ENCODE data around the gene NAALADL2. TPM values are rescaled to one million over a fixed set of nuclear protein-coding genes. Genes with fewer than 3 reads are reported as not detected.

Gene NAALADL2
- total RNA-seq, 1 donor from 2014 or later, result 12.5 TPM

- TF ChIP-seq POLR2A (IDR thresholded peaks at IDR 0.05), result no peak
- TF ChIP-seq CTCF (IDR thresholded peaks at IDR 0.05), result no peak
- TF ChIP-seq POLR2AphosphoS5 (IDR thresholded peaks at IDR 0.05; ENCODE audit: insufficient read depth in 1 of 2, low read depth in 1 of 2), result no peak
- H3K4me3 ChIP-seq, result no peak overlapping the region
- H3K27me3 ChIP-seq, result no peaks in the 10 kb centered on the region
- intact Hi-C loops (cut with DNase I), result no loop called here
- H3K4me1 ChIP-seq, result no peaks in the 10 kb centered on the region
- no peaks in the 10 kb centered on the region for H3K9me3 ChIP-seq
- H3K27ac ChIP-seq, result no peak overlapping the region
- no peak for DNase-seq (ENCODE audit: extremely low spot score in 2 of 2)
- no peaks in the 10 kb centered on the region for H3K36me3 ChIP-seq
These were observed 387.1 kb downstream of the NAALADL2 start for GRCh38 chr3:175246234-175246633.

GRCh38 chr3:175246766-175247165 lies 387.6 kb downstream of the NAALADL2 start:
- Histone ChIP-seq H3K27me3 (no peaks in the 10 kb centered on the region), H3K9me3 (no peaks in the 10 kb centered on the region), H3K36me3 (no peaks in the 10 kb centered on the region), H3K27ac (no peak overlapping the region), H3K4me3 (no peak overlapping the region), H3K4me1 (no peaks in the 10 kb centered on the region)
- no peak for TF ChIP-seq POLR2A (IDR thresholded peaks at IDR 0.05)
- DNase-seq (ENCODE audit: extremely low spot score in 2 of 2), result no peak
- intact Hi-C loops (cut with DNase I), result no loop called here

- H3K4me3 ChIP-seq, result no peak overlapping the region
- no peaks in the 10 kb centered on the region for H3K4me1 ChIP-seq
- no peaks in the 10 kb centered on the region for H3K9me3 ChIP-seq
- intact Hi-C loops (cut with DNase I), result no loop called here
- DNase-seq (ENCODE audit: extremely low spot score in 2 of 2), result no peak
- no peaks in the 10 kb centered on the region for H3K36me3 ChIP-seq
- H3K27ac ChIP-seq, result no peak overlapping the region
- no peak for TF ChIP-seq POLR2AphosphoS5 (IDR thresholded peaks at IDR 0.05; ENCODE audit: insufficient read depth in 1 of 2, low read depth in 1 of 2)
- TF ChIP-seq CTCF (IDR thresholded peaks at IDR 0.05), result no peak
- no peak for TF ChIP-seq POLR2A (IDR thresholded peaks at IDR 0.05)
- no peaks in the 10 kb centered on the region for H3K27me3 ChIP-seq
These were observed 388.5 kb downstream of the NAALADL2 start for GRCh38 chr3:175247629-175248028.

GRCh38 chr3:175248832-175249231 lies 389.7 kb downstream of the NAALADL2 start:
- TF ChIP-seq POLR2AphosphoS5 (IDR thresholded peaks at IDR 0.05; ENCODE audit: insufficient read depth in 1 of 2, low read depth in 1 of 2) (no peak), POLR2A (IDR thresholded peaks at IDR 0.05) (no peak), CTCF (IDR thresholded peaks at IDR 0.05) (no peak)
- intact Hi-C loops (cut with DNase I), result no loop called here

GRCh38 chr3:175255698-175256097 lies 396.6 kb downstream of the NAALADL2 start:
- no peaks in the 10 kb centered on the region for H3K27me3 ChIP-seq
- TF ChIP-seq POLR2A (IDR thresholded peaks at IDR 0.05) (no peak), CTCF (IDR thresholded peaks at IDR 0.05) (no peak), POLR2AphosphoS5 (IDR thresholded peaks at IDR 0.05; ENCODE audit: insufficient read depth in 1 of 2, low read depth in 1 of 2) (no peak)
- H3K27ac ChIP-seq, result no peak overlapping the region
- H3K9me3 ChIP-seq, result no peaks in the 10 kb centered on the region
- intact Hi-C loops (cut with DNase I), result no loop called here
- H3K4me1 ChIP-seq, result no peaks in the 10 kb centered on the region
- no peak overlapping the region for H3K4me3 ChIP-seq
- H3K36me3 ChIP-seq, result no peaks in the 10 kb centered on the region
- DNase-seq (ENCODE audit: extremely low spot score in 2 of 2), result no peak

More at GRCh38 chr3:175248832-175249231, 389.7 kb downstream of the NAALADL2 start:
- Histone ChIP-seq H3K27me3 (no peaks in the 10 kb centered on the region), H3K4me3 (no peak overlapping the region), H3K4me1 (no peaks in the 10 kb centered on the region), H3K27ac (no peak overlapping the region), H3K36me3 (no peaks in the 10 kb centered on the region), H3K9me3 (no peaks in the 10 kb centered on the region)
- no peak for DNase-seq (ENCODE audit: extremely low spot score in 2 of 2)

- TF ChIP-seq POLR2AphosphoS5 (IDR thresholded peaks at IDR 0.05; ENCODE audit: insufficient read depth in 1 of 2, low read depth in 1 of 2) (no peak), POLR2A (IDR thresholded peaks at IDR 0.05) (no peak), CTCF (IDR thresholded peaks at IDR 0.05) (no peak)
- DNase-seq (ENCODE audit: extremely low spot score in 2 of 2), result no peak
- Histone ChIP-seq H3K27ac (no peak overlapping the region), H3K36me3 (no peaks in the 10 kb centered on the region), H3K4me1 (no peaks in the 10 kb centered on the region), H3K4me3 (no peak overlapping the region), H3K27me3 (no peaks in the 10 kb centered on the region), H3K9me3 (no peaks in the 10 kb centered on the region)
- intact Hi-C loops (cut with DNase I), result no loop called here
These were observed 398.0 kb downstream of the NAALADL2 start for GRCh38 chr3:175257123-175257522.

All from vagina (tissue), 2 donors.